Ishikawa (cell line): Measurements from ENCODE around the gene DAP3.

Experiments
- CEBPB ChIP-seq: IDR thresholded peaks from 2 replicates; pipeline ENCODE4 v1.6.1; 2012
- CREB1 ChIP-seq: IDR thresholded peaks from 2 replicates; pipeline ENCODE4 v1.6.1; 2012; ENCODE audit warnings: low read depth
- EGR1 ChIP-seq: IDR thresholded peaks from 2 replicates; pipeline ENCODE4 v1.6.1; 2012
- EP300 ChIP-seq: IDR thresholded peaks from 2 replicates; pipeline ENCODE4 v1.6.1; 2012; ENCODE audit warnings: borderline replicate concordance
- FOXM1 ChIP-seq: IDR thresholded peaks from 2 replicates; pipeline ENCODE4 v1.6.1; 2012; ENCODE audit warnings: low read depth, borderline replicate concordance
- NFIC ChIP-seq: IDR thresholded peaks from 2 replicates; pipeline ENCODE4 v1.6.1; 2012
- RAD21 ChIP-seq: IDR thresholded peaks from 2 replicates; pipeline ENCODE4 v1.6.1; 2012; ENCODE audit warnings: low read depth
- TAF1 ChIP-seq: IDR thresholded peaks from 2 replicates; pipeline ENCODE4 v1.6.1; 2012; ENCODE audit warnings: low read depth, mild to moderate bottlenecking
- TCF12 ChIP-seq: IDR thresholded peaks from 2 replicates; pipeline ENCODE4 v1.6.1; 2012; ENCODE audit warnings: low read depth
- TEAD4 ChIP-seq: IDR thresholded peaks from 2 replicates; pipeline ENCODE4 v1.6.1; 2012
- YY1 ChIP-seq: IDR thresholded peaks from 2 replicates; pipeline ENCODE4 v1.6.1; 2012; ENCODE audit warnings: low read depth
- ZBTB7A ChIP-seq: IDR thresholded peaks from 2 replicates; pipeline ENCODE4 v1.6.1; 2012; ENCODE audit warnings: low read depth
- TF ChIP-seq, protein P1 (sequence below): IDR thresholded peaks from 2 replicates; pipeline ENCODE4 v1.6.1; 2012; ENCODE audit warnings: low read depth, mild to moderate bottlenecking
- TF ChIP-seq, protein P2 (sequence below): IDR thresholded peaks from 2 replicates; pipeline ENCODE4 v1.6.1; 2012
- TF ChIP-seq, protein P3 (sequence below): IDR thresholded peaks from 2 replicates; pipeline ENCODE4 v1.6.1; 2012

The DAP3 gene

DNA sequence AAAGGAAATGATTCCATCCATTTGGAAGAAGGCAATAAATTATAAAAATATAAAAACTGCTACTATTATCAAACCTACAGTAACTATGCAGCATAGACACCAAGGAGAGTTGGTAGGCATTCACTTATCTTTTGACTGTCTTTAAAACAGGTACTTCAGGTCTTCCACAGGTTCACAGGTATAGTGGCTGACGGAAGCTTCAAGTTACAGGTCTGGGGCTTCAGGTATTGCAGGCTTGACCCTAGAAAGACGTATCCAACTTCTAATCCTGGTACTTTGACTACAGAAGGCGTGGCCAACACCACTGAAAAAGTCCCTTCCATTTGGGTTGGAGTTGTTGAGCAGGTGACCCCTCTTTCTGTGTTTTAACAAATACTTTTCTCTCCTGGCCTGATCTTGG lies 35.9 kb upstream of the DAP3 start:
- no peak for TF ChIP-seq TCF12
- TF ChIP-seq, protein P1, sequence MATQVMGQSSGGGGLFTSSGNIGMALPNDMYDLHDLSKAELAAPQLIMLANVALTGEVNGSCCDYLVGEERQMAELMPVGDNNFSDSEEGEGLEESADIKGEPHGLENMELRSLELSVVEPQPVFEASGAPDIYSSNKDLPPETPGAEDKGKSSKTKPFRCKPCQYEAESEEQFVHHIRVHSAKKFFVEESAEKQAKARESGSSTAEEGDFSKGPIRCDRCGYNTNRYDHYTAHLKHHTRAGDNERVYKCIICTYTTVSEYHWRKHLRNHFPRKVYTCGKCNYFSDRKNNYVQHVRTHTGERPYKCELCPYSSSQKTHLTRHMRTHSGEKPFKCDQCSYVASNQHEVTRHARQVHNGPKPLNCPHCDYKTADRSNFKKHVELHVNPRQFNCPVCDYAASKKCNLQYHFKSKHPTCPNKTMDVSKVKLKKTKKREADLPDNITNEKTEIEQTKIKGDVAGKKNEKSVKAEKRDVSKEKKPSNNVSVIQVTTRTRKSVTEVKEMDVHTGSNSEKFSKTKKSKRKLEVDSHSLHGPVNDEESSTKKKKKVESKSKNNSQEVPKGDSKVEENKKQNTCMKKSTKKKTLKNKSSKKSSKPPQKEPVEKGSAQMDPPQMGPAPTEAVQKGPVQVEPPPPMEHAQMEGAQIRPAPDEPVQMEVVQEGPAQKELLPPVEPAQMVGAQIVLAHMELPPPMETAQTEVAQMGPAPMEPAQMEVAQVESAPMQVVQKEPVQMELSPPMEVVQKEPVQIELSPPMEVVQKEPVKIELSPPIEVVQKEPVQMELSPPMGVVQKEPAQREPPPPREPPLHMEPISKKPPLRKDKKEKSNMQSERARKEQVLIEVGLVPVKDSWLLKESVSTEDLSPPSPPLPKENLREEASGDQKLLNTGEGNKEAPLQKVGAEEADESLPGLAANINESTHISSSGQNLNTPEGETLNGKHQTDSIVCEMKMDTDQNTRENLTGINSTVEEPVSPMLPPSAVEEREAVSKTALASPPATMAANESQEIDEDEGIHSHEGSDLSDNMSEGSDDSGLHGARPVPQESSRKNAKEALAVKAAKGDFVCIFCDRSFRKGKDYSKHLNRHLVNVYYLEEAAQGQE: no peak
- TF ChIP-seq, protein P2, sequence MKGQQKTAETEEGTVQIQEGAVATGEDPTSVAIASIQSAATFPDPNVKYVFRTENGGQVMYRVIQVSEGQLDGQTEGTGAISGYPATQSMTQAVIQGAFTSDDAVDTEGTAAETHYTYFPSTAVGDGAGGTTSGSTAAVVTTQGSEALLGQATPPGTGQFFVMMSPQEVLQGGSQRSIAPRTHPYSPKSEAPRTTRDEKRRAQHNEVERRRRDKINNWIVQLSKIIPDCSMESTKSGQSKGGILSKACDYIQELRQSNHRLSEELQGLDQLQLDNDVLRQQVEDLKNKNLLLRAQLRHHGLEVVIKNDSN: no peak
- no peak for TF ChIP-seq TEAD4
- TF ChIP-seq YY1: no peak
- TF ChIP-seq CEBPB: no peak
- no peak for TF ChIP-seq EP300
- TF ChIP-seq EGR1: no peak
- no peak for TF ChIP-seq NFIC
- no peak for TF ChIP-seq CREB1
- TF ChIP-seq, protein P3, sequence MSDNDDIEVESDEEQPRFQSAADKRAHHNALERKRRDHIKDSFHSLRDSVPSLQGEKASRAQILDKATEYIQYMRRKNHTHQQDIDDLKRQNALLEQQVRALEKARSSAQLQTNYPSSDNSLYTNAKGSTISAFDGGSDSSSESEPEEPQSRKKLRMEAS: no peak
- no peak for TF ChIP-seq RAD21
- TF ChIP-seq TAF1: no peak
- TF ChIP-seq FOXM1: no peak
- TF ChIP-seq ZBTB7A: no peak

DNA sequence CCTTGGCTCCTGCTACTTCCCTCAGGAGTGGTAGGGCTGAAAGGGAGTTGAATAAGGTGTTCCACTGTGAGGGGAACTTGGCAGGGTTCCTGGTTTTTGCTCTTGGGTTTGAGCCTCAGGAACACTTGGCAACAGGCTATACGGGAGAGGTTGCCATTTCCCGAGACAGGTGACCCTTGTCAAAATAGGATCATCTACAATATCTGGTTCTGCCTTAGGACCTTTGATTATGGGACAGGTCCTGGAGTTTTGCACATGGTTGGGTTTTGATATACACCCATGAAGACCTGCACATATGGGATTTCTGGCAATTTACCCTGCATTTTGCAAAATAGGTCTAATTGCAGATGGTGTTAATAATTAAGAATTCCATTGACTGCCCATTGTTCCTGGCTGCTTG lies 31.4 kb upstream of the DAP3 start:
- TF ChIP-seq, protein P2: no peak
- TF ChIP-seq TAF1 (no peak), CEBPB (no peak), TEAD4 (no peak), EP300 (no peak), ZBTB7A (no peak)

DNA sequence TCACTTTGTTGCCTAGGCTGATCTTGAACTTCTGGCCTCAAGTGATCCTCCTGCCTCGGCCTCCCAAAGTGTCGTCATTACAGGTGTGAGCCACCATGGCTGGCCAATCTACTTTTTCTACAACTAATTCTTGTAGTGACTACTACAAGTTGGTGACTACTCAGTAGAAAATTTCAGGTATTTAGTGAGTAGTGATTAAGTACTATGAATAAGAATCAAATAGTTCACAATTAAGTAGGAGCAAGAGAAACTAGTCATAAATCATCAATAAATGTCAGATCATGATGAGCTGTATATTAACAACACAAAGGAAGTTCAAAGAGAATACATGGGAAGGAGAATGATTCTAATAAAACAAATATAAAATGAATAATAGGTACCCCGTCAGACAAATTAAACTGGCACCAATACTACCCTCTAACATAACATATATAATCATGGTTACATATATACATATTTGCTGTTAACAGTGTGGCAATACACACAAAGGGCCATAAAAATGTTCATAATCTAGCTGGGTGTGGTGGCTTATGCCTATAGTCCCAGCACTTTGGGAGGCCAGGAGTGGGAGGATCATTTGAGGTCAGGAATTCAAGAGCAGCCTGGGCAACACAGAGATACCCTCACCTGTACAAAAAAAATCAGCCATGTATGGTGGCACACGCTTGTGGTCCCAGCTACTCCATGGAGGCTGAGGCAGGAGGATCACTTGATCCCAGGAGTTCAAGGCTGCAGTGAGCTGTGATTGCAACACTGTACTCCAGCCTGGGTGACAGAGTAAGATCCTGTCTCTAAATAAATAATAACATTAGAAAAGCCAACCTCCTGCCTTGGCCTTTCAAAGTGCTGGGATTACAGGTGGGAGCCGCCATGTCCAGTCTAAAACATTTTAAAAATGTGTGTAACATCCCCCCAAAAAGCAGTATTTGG lies 19.4 kb upstream of the DAP3 start:
- TF ChIP-seq CEBPB (no peak), EGR1 (no peak), TCF12 (no peak), TEAD4 (no peak), TAF1 (no peak), FOXM1 (no peak), ZBTB7A (no peak), YY1 (no peak), NFIC (no peak), RAD21 (no peak), EP300 (no peak), CREB1 (no peak)
- TF ChIP-seq, protein P3: no peak
- TF ChIP-seq, protein P2: no peak
- TF ChIP-seq, protein P1: no peak

DNA sequence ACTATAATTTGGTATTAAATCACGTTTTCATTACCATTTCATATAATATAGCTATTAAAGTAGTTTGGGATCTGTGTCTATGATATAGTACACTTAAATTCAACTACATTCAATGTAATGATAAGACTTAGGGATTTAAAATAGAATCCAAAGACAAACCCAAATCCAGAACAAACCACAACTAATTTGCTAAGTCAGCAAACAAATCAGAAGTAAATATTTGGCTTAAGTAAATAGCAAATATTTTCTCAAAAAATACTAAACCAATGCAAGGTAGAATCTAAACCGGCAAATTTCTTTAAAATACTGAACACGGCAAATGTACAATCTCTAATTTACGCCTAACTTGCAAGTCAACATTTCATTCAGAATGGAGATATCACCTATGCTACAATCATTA lies 17.1 kb upstream of the DAP3 start:
- TF ChIP-seq CEBPB (no peak), TAF1 (no peak), TEAD4 (no peak), CREB1 (no peak)
- TF ChIP-seq, protein P3: no peak
- TF ChIP-seq, protein P1: no peak
